ENCODE measurements around the gene OFD1.

- TF ChIP-seq CTCF (IDR thresholded peaks at IDR 0.05) (no peak), POLR2A (IDR thresholded peaks at IDR 0.05) (no peak)
These were observed 20.2 kb downstream of the OFD1 start for GRCh38 chrX:13754765-13755164.

Measured in heart left ventricle (tissue), 13 donors.